Measurements from ENCODE around the gene CD300LD.

- TF ChIP-seq, protein P1, sequence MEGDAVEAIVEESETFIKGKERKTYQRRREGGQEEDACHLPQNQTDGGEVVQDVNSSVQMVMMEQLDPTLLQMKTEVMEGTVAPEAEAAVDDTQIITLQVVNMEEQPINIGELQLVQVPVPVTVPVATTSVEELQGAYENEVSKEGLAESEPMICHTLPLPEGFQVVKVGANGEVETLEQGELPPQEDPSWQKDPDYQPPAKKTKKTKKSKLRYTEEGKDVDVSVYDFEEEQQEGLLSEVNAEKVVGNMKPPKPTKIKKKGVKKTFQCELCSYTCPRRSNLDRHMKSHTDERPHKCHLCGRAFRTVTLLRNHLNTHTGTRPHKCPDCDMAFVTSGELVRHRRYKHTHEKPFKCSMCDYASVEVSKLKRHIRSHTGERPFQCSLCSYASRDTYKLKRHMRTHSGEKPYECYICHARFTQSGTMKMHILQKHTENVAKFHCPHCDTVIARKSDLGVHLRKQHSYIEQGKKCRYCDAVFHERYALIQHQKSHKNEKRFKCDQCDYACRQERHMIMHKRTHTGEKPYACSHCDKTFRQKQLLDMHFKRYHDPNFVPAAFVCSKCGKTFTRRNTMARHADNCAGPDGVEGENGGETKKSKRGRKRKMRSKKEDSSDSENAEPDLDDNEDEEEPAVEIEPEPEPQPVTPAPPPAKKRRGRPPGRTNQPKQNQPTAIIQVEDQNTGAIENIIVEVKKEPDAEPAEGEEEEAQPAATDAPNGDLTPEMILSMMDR (conservative IDR thresholded peaks at IDR 0.05 in 1 of 2, IDR thresholded peaks at IDR 0.05 in 1 of 2; ENCODE audit: low read depth in 1 of 2, low read length in 2 of 2): no peak
- TF ChIP-seq EZH2 (IDR thresholded peaks at IDR 0.05; ENCODE audit: low read length, missing control alignments): no peak
Observed at GRCh38 chr17:74554909-74555308, 37.2 kb downstream of the CD300LD start.
